GM10847 (cell line): ENCODE measurements around the gene UBB.
A peak's percentile ranks its signal among the peaks of the same experiment; 100 is the strongest.

ENCODE experiments used
- POLR2A ChIP-seq: IDR thresholded peaks from 2 replicates; pipeline ENCODE4 v1.6.1; 2011; ENCODE audit not compliant: insufficient read length; ENCODE audit errors: extremely low read depth

Gene UBB

DNA sequence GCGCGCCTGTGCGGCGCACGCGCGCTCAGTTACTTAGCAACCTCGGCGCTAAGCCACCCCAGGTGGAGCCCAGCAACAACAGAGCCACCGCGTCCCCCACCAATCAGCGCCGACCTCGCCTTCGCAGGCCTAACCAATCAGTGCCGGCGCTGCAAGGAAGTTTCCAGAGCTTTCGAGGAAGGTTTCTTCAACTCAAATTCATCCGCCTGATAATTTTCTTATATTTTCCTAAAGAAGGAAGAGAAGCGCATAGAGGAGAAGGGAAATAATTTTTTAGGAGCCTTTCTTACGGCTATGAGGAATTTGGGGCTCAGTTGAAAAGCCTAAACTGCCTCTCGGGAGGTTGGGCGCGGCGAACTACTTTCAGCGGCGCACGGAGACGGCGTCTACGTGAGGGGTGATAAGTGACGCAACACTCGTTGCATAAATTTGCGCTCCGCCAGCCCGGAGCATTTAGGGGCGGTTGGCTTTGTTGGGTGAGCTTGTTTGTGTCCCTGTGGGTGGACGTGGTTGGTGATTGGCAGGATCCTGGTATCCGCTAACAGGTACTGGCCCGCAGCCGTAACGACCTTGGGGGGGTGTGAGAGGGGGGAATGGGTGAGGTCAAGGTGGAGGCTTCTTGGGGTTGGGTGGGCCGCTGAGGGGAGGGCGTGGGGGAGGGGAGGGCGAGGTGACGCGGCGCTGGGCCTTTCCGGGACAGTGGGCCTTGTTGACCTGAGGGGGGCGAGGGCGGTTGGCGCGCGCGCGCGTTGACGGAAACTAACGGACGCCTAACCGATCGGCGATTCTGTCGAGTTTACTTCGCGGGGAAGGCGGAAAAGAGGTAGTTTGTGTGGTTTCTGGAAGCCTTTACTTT is at the start of gene UBB:
Gene UBB (plus strand): TSS at position 452 of the 856 bp plus-strand sequence. CDS start 817 bp downstream, outside the sequence.
- TF ChIP-seq POLR2A: peak; percentile 99

DNA sequence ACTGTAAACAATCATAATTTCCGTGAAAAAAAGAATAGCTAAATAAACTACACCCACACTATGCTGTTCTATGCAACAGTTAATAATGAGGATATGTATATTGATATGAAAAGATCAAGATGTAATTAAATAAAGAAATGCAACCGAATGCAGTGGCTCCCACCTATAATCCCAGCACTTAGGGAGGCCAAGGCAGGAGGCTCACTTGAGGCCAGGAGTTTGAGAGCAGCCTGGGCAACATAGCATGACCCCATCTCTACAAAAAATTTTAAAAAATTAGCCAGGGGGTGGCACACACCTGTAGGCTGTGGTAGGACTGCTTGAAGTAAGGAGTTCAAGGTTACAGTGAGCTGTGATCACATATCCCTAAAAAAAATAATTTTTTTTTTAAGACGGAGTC is 42.5 kb upstream of the UBB start:
- TF ChIP-seq POLR2A: no peak

DNA sequence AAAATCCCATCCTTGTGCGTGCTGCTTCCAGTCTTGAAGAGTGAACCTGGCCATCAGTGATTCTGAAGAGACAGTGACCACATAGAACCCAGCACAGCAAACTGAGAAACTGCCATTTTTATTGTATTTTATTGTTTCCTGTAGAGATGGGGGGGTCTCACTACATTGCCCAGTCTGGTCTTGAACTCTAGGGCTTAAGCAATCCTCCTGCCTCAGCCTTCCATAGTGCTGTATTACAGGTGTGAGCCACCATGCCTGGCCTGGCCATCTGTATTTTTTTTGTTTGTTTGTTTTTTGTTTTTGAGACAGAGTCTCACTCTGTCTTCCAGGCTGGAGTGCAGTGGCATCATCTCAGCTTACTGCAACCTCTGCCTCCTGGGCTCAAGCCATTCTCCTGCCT is 41.5 kb upstream of the UBB start:
- no peak for TF ChIP-seq POLR2A

DNA sequence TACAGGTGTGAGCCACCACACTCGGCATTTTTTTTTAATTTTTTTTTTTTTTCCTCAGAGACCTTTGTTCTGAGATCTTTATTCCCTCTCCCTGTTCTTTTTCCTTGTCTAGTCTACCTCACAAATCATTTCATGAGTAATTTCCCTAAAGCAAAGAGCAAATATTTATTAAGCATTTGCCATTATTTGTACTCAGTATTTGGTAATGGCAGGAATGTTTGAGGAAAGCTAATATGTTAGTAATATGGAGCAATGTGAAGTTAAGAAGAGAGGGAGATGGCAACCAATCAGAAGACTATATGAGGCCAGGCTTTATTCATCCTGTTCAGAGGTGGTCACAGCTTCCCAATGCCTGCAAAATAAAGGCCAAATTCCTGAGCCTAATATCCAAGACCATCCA is 40.9 kb upstream of the UBB start:
- no peak for TF ChIP-seq POLR2A

DNA sequence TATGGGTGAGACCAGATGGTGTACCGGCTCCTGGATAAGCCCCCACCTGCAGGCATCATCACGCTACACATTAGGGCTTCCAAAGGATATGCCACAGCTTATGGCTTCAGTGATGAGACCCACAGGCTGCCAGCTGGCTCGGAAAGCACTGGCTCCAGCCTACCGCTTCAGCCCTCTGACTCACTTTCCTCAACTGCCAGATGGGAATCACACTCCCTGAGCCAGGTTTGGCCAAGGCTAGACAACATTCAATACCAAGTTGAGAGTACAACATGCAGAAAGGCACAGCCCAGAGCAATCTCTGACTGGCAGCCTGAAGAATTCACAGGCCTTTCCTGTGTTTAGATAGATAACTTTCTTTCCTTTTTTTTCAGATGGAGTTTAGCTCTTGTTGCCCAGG is 37.9 kb upstream of the UBB start:
- TF ChIP-seq POLR2A: no peak

DNA sequence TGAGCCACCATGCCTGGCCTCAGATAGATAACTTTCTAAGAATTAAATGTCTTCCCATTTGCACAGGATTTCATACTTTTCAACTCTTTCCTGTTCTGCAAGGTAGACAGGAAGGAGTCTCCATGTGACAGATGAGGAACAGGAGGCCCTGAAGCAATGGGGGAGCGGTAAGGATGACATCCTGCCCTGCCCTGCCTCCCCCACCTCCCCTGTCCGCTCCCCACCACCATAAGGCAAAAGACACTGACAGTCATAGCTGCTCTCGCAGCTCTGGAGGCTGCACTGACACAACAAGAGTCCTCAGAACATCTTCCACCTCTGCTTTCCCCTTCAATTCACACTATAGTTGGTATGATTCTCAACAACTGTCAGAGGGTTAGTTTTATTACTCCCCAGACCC is 37.3 kb upstream of the UBB start:
- TF ChIP-seq POLR2A: no peak

DNA sequence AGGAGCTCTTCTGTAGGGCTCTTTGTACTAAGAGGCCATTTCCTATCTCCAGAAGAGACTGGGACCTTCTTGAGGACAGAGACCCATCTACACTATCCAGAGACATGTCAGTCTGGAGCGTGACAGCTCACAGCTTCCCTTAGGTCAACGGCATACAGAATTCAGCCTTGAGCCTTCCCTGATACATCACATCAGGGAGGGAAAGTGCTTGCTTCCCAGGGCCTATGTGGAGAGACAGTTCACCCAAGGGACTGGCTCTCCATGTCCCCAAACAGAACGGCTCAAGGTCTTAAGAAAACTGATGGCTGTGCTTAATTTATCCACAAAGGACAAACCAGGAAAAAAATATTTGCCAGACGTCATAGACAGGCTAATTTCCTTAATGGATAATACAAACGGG is 35.3 kb upstream of the UBB start:
- TF ChIP-seq POLR2A: no peak

DNA sequence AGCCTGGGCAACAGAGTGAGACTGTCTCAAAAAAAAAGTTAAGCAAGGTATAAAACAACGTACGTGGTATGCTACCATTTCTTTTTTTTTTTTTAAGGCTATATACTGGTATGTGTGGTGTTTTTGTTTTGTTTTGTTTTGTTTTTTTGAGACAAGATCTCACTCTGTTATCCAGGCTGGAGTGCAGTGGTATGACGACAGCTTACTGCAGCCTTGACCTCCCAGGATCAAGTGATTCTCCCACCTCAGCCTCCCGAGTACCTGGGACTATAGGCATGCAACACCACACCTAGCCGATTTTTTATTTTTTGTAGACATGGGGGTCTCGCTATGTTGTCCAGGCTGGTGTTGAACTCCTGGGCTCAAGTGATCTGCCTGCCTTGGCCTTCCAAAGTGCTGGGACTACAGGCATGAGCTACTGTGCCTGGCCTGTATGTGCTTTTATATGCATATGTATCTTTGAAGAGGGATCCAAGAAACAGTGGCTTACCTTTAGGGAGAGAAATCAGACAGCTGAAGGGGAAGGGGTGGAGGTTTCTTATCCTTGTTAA is 34.1 kb upstream of the UBB start:
- TF ChIP-seq POLR2A: no peak

DNA sequence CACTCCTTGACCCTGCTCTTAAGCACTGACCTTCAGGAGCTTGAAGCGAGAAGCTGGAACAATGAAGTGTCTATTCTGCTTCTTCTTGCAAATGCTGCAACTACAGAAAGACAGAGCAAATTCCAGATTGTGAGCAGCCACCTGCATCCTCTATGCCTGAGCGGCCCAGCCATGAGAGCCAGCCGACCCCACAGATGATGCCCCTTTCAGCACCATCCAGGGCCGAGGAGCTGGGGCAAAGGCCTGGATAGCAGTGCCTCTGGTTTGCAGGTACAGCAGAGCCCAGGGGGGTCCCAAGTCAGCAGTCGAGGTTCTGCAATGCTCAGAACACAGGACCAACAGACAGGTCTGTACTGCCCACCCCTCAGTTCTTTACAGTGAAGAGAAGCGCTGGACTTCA is 32.3 kb upstream of the UBB start:
- no peak for TF ChIP-seq POLR2A

DNA sequence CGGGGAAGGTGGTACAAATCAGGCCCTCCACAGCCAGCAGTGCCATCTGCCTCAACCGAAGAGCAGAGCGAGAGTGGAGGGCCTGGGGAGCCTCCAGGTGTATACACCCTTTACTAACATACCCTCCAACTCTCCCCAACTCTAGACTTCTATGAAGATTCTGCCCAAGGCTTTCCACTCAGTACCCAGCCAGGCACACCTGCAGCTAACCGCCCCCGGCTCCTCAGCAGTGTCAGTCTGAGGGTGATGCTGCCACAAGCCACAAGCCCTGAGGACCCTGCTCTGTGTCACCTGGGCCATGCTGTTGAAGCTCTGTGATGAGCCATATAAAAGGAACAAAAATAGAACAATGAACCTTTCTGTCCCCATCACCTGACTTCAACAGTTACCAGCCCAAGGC is 31.5 kb upstream of the UBB start:
- TF ChIP-seq POLR2A: no peak

DNA sequence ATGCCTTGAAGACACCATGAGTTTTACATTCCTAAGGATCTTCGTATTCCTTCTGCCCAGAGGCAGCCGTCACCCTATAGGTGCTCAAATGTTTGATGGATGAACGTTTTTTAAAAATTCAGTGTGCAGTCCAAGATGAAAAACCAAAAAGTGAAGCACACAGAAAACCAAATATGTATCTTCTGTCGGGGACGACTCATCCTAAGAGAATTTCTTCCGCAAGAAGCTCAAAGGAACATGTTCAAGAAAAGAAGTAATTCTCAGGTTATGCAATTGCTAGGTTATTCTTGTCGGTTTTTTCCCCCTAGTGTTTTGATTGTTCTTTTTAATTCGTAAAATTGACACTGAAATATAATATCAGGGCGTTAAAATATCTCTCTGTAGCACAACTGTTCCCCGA is 29.1 kb upstream of the UBB start:
- TF ChIP-seq POLR2A: no peak

DNA sequence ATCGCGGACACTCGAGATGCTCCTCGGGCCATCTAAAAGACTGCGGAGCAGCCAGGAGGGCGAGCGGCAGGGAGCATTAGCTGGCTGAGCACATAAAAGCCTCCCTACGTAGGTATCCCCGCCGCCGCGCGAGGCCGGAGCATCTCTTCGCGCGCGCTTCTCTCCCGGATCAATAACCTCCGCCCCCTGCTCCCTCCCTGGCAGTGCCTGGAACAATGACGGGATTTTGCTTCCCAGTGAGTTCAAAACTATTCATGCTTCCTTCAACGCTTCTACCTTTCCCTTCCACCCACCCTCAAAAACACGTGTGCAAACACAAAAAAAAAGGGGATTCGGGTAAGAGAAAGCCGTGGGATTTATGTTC is 28.6 kb upstream of the UBB start:
- TF ChIP-seq POLR2A: no peak

DNA sequence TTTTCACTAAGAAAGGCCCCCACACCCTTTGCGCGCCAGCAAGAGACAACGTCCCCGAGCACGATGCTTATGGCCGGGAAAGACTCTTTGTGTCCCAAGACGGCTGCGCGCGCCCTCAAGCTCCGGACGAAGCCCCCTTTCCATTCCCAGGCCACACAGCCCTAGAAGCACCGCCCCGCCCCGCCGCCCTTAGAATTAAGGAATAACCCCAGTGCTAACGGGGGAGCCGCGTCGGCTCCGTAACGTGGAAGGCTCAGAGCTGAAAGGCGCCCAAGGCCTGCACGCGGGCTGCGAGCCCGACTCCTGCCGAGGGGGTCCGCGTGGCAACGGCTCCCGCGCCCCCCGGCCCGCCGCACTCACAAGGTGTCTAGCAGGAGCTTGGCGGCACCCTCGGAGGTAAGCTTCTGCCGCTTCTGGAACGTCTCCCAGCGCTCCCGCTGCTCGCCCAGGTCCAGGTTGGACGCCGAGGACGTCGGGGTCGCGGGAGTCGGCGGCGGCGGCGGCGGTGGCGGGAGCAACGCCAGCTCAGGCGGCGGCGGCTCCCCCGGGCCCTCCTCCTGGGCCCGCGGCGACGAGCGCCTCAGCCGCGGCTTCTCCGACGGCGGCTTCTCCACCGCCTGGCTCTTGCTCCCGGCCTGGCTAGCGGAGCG is 28.1 kb upstream of the UBB start:
- no peak for TF ChIP-seq POLR2A

DNA sequence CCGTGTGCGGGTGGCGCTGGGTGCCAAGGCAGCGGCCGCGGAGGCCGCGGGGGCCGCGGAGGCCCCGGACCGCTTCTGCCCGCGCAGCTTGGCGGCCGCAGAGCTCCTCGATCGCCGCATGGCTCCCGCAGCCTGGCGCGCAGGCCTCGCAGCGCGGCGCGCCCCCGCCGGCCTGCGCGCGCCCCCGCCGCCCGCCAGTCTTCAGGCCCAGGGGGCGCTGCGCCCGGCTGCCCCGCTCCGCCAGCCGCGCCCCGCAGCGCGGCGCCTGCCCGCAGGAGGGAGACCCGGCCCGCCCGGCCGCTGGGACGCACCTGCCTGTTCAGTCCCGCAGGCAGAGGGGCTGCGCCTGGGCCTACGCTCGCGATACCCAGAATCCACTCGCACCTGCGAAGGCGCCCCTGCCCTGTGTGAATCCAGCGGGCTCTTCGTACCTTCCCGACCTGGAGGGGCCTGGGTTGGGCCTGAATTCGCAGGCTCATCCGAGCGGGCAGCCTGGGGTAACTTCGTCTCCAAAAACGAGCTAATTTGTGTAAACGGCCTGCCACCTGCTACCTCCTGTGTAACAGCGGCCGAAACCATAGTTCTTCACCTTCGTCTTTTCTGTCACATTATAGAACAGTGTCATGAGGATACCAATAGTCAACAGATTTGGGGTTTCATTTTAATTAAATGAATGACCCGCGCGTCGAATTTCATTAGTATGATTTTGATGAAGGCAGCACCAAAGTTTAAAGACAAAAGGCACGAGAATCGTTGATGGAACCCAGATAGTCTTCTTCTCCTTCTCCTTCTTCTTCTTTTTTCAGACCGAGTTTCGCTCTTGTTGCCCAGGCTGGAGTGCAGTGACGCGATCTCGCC is 27.3 kb upstream of the UBB start, which contains the start of gene CENPV:
Gene CENPV (minus strand): TSS at position 153 of the 858 bp plus-strand sequence. CDS start 33 bp downstream, at position 120.
- TF ChIP-seq POLR2A: peak; percentile 51

DNA sequence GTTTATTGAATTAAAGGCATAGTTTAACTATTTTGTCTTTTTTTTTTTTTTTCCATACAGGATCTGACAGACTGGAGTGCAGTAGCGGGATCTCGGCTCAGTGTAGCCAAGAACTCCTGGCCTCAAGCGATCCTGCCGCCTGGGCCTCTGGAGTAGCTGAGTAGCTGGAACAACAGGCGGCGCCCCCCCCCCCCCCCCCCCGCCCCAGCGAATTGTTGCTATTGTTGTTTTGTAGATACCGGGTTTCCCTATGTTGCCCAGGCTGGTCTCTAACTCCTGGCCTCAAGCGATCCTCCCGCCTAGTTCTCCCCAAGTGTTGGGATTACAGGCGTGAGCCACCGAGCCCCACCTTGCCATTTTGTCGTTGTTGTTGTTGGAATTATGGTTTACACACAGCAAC is 26.3 kb upstream of the UBB start:
- TF ChIP-seq POLR2A: no peak
